Endodermal cell (in vitro differentiated cells): Measurements from ENCODE around the gene CYYR1. TPM values are rescaled to one million over a fixed set of nuclear protein-coding genes. Genes with fewer than 3 reads are reported as not detected.

Source experiments
- DNase-seq: peaks from one replicate; pipeline ENCODE4 v3.0.0-alpha.2; 2017
- H3K27ac ChIP-seq: 2 replicates; pipeline ENCODE4 v1.5.1; 2013; ENCODE audit warnings: mild to moderate bottlenecking, low read depth, low read length, moderate library complexity
- H3K27me3 ChIP-seq: 2 replicates; pipeline ENCODE4 v1.6.1; 2013; ENCODE audit warnings: mild to moderate bottlenecking, low read length, moderate library complexity; ENCODE audit not compliant: insufficient read depth, control insufficient read depth, poor library complexity, severe bottlenecking
- H3K36me3 ChIP-seq: 2 replicates; pipeline ENCODE4 v1.7.0; 2013; ENCODE audit warnings: mild to moderate bottlenecking, low read length, moderate library complexity; ENCODE audit not compliant: control insufficient read depth, insufficient read depth
- H3K4me1 ChIP-seq: one replicate; pipeline ENCODE4 v1.7.0; 2013; ENCODE audit warnings: low read length; ENCODE audit not compliant: control insufficient read depth, insufficient read depth
- H3K4me3 ChIP-seq: 2 replicates; pipeline ENCODE4 v1.5.1; 2013; ENCODE audit warnings: mild to moderate bottlenecking, low read length, moderate library complexity
- H3K9ac ChIP-seq: 2 replicates; pipeline ENCODE4 v1.6.1; 2013; ENCODE audit warnings: mild to moderate bottlenecking, low read length, moderate library complexity; ENCODE audit not compliant: poor library complexity, severe bottlenecking; ENCODE audit errors: extremely low read depth
- H3K9me3 ChIP-seq: 2 replicates; pipeline ENCODE4 v1.6.1; 2013; ENCODE audit warnings: mild to moderate bottlenecking, low read length, moderate library complexity; ENCODE audit not compliant: control insufficient read depth
- H3K27ac Mint-ChIP-seq: 2 replicates; pipeline ENCODE4 v1.8.0; 2020; ENCODE audit warnings: mixed read lengths
- H3K27me3 Mint-ChIP-seq: 2 replicates; pipeline ENCODE4 v1.8.0; 2021; ENCODE audit warnings: mild to moderate bottlenecking, mixed read lengths; ENCODE audit not compliant: insufficient read depth
- H3K36me3 Mint-ChIP-seq: 2 replicates; pipeline ENCODE4 v1.8.0; 2020; ENCODE audit warnings: low read depth, mixed read lengths
- H3K4me1 Mint-ChIP-seq: 2 replicates; pipeline ENCODE4 v1.8.0; 2020; ENCODE audit warnings: mixed read lengths
- H3K4me3 Mint-ChIP-seq: 2 replicates; pipeline ENCODE4 v1.8.0; 2020; ENCODE audit warnings: mild to moderate bottlenecking, moderate library complexity, mixed read lengths
- H3K9me3 Mint-ChIP-seq: 2 replicates; pipeline ENCODE4 v1.8.0; 2020; ENCODE audit warnings: mild to moderate bottlenecking, mixed read lengths
- WGBS, 2 experiments: methylation state at CpG; one replicate each; pipeline versions ENCODE4 v1.1.5 to v1.1.7; 2013; ENCODE audit warnings: missing lambda C conversion rate in 2 of 2, mixed read lengths in 1 of 2; ENCODE audit not compliant: insufficient coverage in 1 of 2, insufficient read length in 1 of 2; 5-methylcytosine and 5-hydroxymethylcytosine counted together
- total RNA-seq, 2 donors: library from RNA; stranded (reverse); fragmentation: NEBNext Ultra II Directional in 1 of 2; extraction: Animal tissue kit (Norgen Biotek cat#: 25700) in 1 of 2; gene quantifications; 2 replicates in 1 of 2; 3 replicates in 1 of 2; pipeline ENCODE4 v1.2.1, GENCODE V29; 2021
- TF ChIP-seq, protein P1 (sequence below): fragments of 200-600 bp; sonication (generic); conservative IDR thresholded peaks from 2 replicates; pipeline ENCODE4 v1.5.0; 2021; ENCODE audit warnings: antibody characterized with exemption, mild to moderate bottlenecking

The CYYR1 gene
- total RNA-seq, 2 donors from 2014 or later = 16.8 to 16.9 TPM

GRCh38 chr21:26565546-26565945 is 7.5 kb downstream of the CYYR1 start:
- Mint-ChIP-seq H3K36me3 (peaks cover 19% of the 10 kb centered on the region), H3K9me3 (peaks cover 5% of the 10 kb centered on the region), H3K4me1 (peaks cover 5% of the 10 kb centered on the region), H3K27ac (no peak overlapping the region), H3K27me3 (no peaks in the 10 kb centered on the region), H3K4me3 (no peak overlapping the region)
- TF ChIP-seq, protein P1, sequence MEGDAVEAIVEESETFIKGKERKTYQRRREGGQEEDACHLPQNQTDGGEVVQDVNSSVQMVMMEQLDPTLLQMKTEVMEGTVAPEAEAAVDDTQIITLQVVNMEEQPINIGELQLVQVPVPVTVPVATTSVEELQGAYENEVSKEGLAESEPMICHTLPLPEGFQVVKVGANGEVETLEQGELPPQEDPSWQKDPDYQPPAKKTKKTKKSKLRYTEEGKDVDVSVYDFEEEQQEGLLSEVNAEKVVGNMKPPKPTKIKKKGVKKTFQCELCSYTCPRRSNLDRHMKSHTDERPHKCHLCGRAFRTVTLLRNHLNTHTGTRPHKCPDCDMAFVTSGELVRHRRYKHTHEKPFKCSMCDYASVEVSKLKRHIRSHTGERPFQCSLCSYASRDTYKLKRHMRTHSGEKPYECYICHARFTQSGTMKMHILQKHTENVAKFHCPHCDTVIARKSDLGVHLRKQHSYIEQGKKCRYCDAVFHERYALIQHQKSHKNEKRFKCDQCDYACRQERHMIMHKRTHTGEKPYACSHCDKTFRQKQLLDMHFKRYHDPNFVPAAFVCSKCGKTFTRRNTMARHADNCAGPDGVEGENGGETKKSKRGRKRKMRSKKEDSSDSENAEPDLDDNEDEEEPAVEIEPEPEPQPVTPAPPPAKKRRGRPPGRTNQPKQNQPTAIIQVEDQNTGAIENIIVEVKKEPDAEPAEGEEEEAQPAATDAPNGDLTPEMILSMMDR = no peak
- Histone ChIP-seq H3K9ac (no peak overlapping the region), H3K4me3 (no peak overlapping the region), H3K9me3 (no peaks in the 10 kb centered on the region), H3K27ac (no peak overlapping the region), H3K27me3 (no peaks in the 10 kb centered on the region), H3K4me1 (no peaks in the 10 kb centered on the region), H3K36me3 (peaks cover 30% of the 10 kb centered on the region)
- WGBS, 2 experiments = 87 to 95% methylated on average over 2 of the region's 2 CpGs
- no peak for DNase-seq

GRCh38 chr21:26565111-26565510 is 8.0 kb downstream of the CYYR1 start:
- Mint-ChIP-seq H3K4me3 (no peak overlapping the region), H3K36me3 (peaks cover 19% of the 10 kb centered on the region), H3K9me3 (peaks cover 5% of the 10 kb centered on the region), H3K4me1 (peaks cover under 1% of the 10 kb centered on the region), H3K27ac (no peak overlapping the region), H3K27me3 (no peaks in the 10 kb centered on the region)
- Histone ChIP-seq H3K4me1 (no peaks in the 10 kb centered on the region), H3K4me3 (no peak overlapping the region), H3K27me3 (no peaks in the 10 kb centered on the region), H3K9me3 (no peaks in the 10 kb centered on the region), H3K36me3 (peaks cover 34% of the 10 kb centered on the region), H3K27ac (no peak overlapping the region), H3K9ac (no peak overlapping the region)
- TF ChIP-seq, protein P1 = no peak
- 86 to 96% methylated on average over 5 to 6 of the region's 6 CpGs for WGBS, 2 experiments
- DNase-seq = no peak

- H3K27ac ChIP-seq = no peak overlapping the region
- no peaks in the 10 kb centered on the region for H3K27me3 ChIP-seq
- no peak overlapping the region for H3K9ac ChIP-seq
- DNase-seq = no peak
- Mint-ChIP-seq H3K4me1 (no peaks in the 10 kb centered on the region), H3K27ac (no peak overlapping the region), H3K27me3 (no peaks in the 10 kb centered on the region), H3K36me3 (peaks cover 16% of the 10 kb centered on the region), H3K4me3 (no peak overlapping the region), H3K9me3 (peaks cover 2% of the 10 kb centered on the region)
- no peaks in the 10 kb centered on the region for H3K9me3 ChIP-seq
- TF ChIP-seq, protein P1 = no peak
- H3K36me3 ChIP-seq = peaks cover 34% of the 10 kb centered on the region
- no peak overlapping the region for H3K4me3 ChIP-seq
- WGBS, 2 experiments = 80 to 87% methylated on average over 1 to 3 of the region's 5 CpGs
- H3K4me1 ChIP-seq = no peaks in the 10 kb centered on the region
Measured at GRCh38 chr21:26563856-26564503, 9.1 kb downstream of the CYYR1 start.
